H9 (cell line): ENCODE results near the gene ARHGAP11A. TPM values are rescaled to one million over a fixed set of nuclear protein-coding genes. Genes with fewer than 3 reads are reported as not detected.
"Not testable (repeated sequence)": the region's sequence is repeated elsewhere in the genome, so short reads cannot be mapped to it uniquely, and the experiment has no call there.

ENCODE experiments used
- DNase-seq: peaks from one replicate; pipeline ENCODE4 v3.0.0-alpha.2; 2017
- H2AFZ ChIP-seq: one replicate; pipeline ENCODE4 v1.6.1; 2013; ENCODE audit warnings: mild to moderate bottlenecking, low read length, control low read depth, moderate library complexity
- H2AK5ac ChIP-seq: 2 replicates; pipeline ENCODE4 v1.6.1; 2013; ENCODE audit warnings: low read length, control low read depth, mixed read lengths; ENCODE audit not compliant: insufficient read length
- H2BK120ac ChIP-seq: one replicate; pipeline ENCODE4 v1.6.1; 2013; ENCODE audit warnings: low read depth, mild to moderate bottlenecking, low read length, control low read depth, inconsistent platforms; ENCODE audit not compliant: poor library complexity, severe bottlenecking
- H2BK12ac ChIP-seq: 2 replicates; pipeline ENCODE4 v1.6.1; 2013; ENCODE audit warnings: low read length, control low read depth, mixed read lengths, low read depth; ENCODE audit not compliant: insufficient read length
- H2BK15ac ChIP-seq: 2 replicates; pipeline ENCODE4 v1.6.1; 2013; ENCODE audit warnings: low read depth, low read length, control low read depth
- H2BK20ac ChIP-seq: one replicate; pipeline ENCODE4 v1.6.1; 2013; ENCODE audit warnings: low read depth, mild to moderate bottlenecking, low read length, control low read depth, inconsistent platforms; ENCODE audit not compliant: poor library complexity, severe bottlenecking
- H2BK5ac ChIP-seq: 2 replicates; pipeline ENCODE4 v1.6.1; 2013; ENCODE audit warnings: low read length, control low read depth, mixed read lengths; ENCODE audit not compliant: insufficient read length
- H3K14ac ChIP-seq: 2 replicates; pipeline ENCODE4 v1.6.1; 2013; ENCODE audit warnings: low read length, control low read depth; ENCODE audit not compliant: insufficient read depth
- H3K18ac ChIP-seq: 2 replicates; pipeline ENCODE4 v1.6.1; 2013; ENCODE audit warnings: low read depth, mild to moderate bottlenecking, mixed read lengths, low read length, control low read depth; ENCODE audit not compliant: insufficient read length
- H3K23ac ChIP-seq: 2 replicates; pipeline ENCODE4 v1.6.1; 2013; ENCODE audit warnings: low read length, control low read depth, mixed read lengths, low read depth; ENCODE audit not compliant: insufficient read length
- H3K23me2 ChIP-seq: 2 replicates; pipeline ENCODE4 v1.6.1; 2013; ENCODE audit warnings: low read depth, mild to moderate bottlenecking, mixed read lengths, low read length, control low read depth; ENCODE audit not compliant: insufficient read length, poor library complexity, severe bottlenecking
- H3K27ac ChIP-seq: 2 replicates; pipeline ENCODE4 v1.5.1; 2013; ENCODE audit warnings: low read length, control low read depth, mixed read lengths, low read depth; ENCODE audit not compliant: insufficient read length
- H3K27me3 ChIP-seq: 2 replicates; pipeline ENCODE4 v1.6.1; 2013; ENCODE audit warnings: low read length, control low read depth, inconsistent platforms; ENCODE audit not compliant: insufficient read depth
- H3K4ac ChIP-seq: 2 replicates; pipeline ENCODE4 v1.6.1; 2013; ENCODE audit warnings: low read depth, mild to moderate bottlenecking, control low read depth, inconsistent platforms, low read length, moderate library complexity
- H3K4me1 ChIP-seq: 2 replicates; pipeline ENCODE4 v1.6.1; 2013; ENCODE audit warnings: low read length, control low read depth, inconsistent platforms; ENCODE audit not compliant: insufficient read depth
- H3K4me2 ChIP-seq: 2 replicates; pipeline ENCODE4 v1.6.1; 2013; ENCODE audit warnings: low read length, control low read depth, mixed read lengths; ENCODE audit not compliant: insufficient read length, insufficient read depth
- H3K56ac ChIP-seq: 2 replicates; pipeline ENCODE4 v1.6.1; 2013; ENCODE audit warnings: low read depth, mild to moderate bottlenecking, mixed read lengths, low read length, control low read depth; ENCODE audit not compliant: insufficient read length
- H3K79me1 ChIP-seq: 2 replicates; pipeline ENCODE4 v1.6.1; 2013; ENCODE audit warnings: low read depth, mild to moderate bottlenecking, moderate library complexity, low read length, control low read depth, inconsistent platforms; ENCODE audit not compliant: insufficient read depth, poor library complexity, severe bottlenecking
- H3K79me2 ChIP-seq: 2 replicates; pipeline ENCODE4 v1.6.1; 2013; ENCODE audit warnings: low read length, control low read depth, inconsistent platforms; ENCODE audit not compliant: insufficient read depth
- H3K9ac ChIP-seq: 2 replicates; pipeline ENCODE4 v1.6.1; 2013; ENCODE audit warnings: low read length, control low read depth, mixed read lengths; ENCODE audit not compliant: insufficient read length; ENCODE audit errors: extremely low read depth
- H3K9me3 ChIP-seq: one replicate; pipeline ENCODE4 v1.6.1; 2013; ENCODE audit warnings: low read depth, low read length, inconsistent platforms; ENCODE audit not compliant: control insufficient read depth
- H3T11ph ChIP-seq: one replicate; pipeline ENCODE4 v1.6.1; 2013; ENCODE audit warnings: mild to moderate bottlenecking, low read length, control low read depth, inconsistent platforms
- H4K20me1 ChIP-seq: one replicate; pipeline ENCODE4 v1.6.1; 2013; ENCODE audit not compliant: control insufficient read depth, insufficient read length, insufficient read depth
- H4K5ac ChIP-seq: 2 replicates; pipeline ENCODE4 v1.6.1; 2013; ENCODE audit warnings: low read depth, mild to moderate bottlenecking, mixed read lengths, low read length, control low read depth; ENCODE audit not compliant: insufficient read length
- H4K8ac ChIP-seq: replicated peaks from 2 replicates; pipeline ENCODE4 v1.6.1; 2013; ENCODE audit warnings: low read length, control low read depth, mixed read lengths, low read depth; ENCODE audit not compliant: insufficient read length
- H4K91ac ChIP-seq: 2 replicates; pipeline ENCODE4 v1.6.1; 2013; ENCODE audit warnings: low read depth, mild to moderate bottlenecking, moderate library complexity, mixed read lengths, low read length, control low read depth; ENCODE audit not compliant: insufficient read length
- H3K27ac Mint-ChIP-seq, 3 experiments: 2 replicates in 2 of 3; 3 replicates in 1 of 3; pipeline ENCODE4 v1.8.0; 2020 to 2021; ENCODE audit warnings: mixed read lengths in 3 of 3, mild to moderate bottlenecking in 1 of 3, moderate library complexity in 1 of 3
- H3K27me3 Mint-ChIP-seq: 2 replicates; pipeline ENCODE4 v1.8.0; 2021; ENCODE audit warnings: low read depth, mild to moderate bottlenecking, moderate library complexity, mixed read lengths
- H3K36me3 Mint-ChIP-seq, 3 experiments: 2 replicates in 2 of 3; 3 replicates in 1 of 3; pipeline ENCODE4 v1.8.0; 2020 to 2021; ENCODE audit warnings: low read depth in 3 of 3, mixed read lengths in 3 of 3; ENCODE audit not compliant: insufficient read depth in 1 of 3
- H3K4me1 Mint-ChIP-seq, 2 experiments: 2 replicates each; pipeline ENCODE4 v1.8.0; 2020; ENCODE audit warnings: mixed read lengths in 2 of 2
- H3K4me3 Mint-ChIP-seq, 2 experiments: 2 replicates in 1 of 2; 3 replicates in 1 of 2; pipeline ENCODE4 v1.8.0; 2020 to 2021; ENCODE audit warnings: mild to moderate bottlenecking in 2 of 2, mixed read lengths in 2 of 2, moderate library complexity in 1 of 2
- H3K9me3 Mint-ChIP-seq, 2 experiments: 2 replicates in 1 of 2; 3 replicates in 1 of 2; pipeline ENCODE4 v1.8.0; 2020; ENCODE audit warnings: mild to moderate bottlenecking in 2 of 2, mixed read lengths in 2 of 2, moderate library complexity in 1 of 2
- WGBS: extraction: QIAGEN DNeasy Blood & Tissue Kit; methylation state at CpG from one replicate; pipeline ENCODE4 v1.1.7; 2013; ENCODE audit warnings: missing lambda C conversion rate, low lambda C conversion rate, mixed read lengths; ENCODE audit not compliant: insufficient read length; ENCODE audit errors: extremely low coverage; 5-methylcytosine and 5-hydroxymethylcytosine counted together
- total RNA-seq: library from RNA; stranded (reverse); gene quantifications from 2 replicates; pipeline ENCODE4 v1.2.1, GENCODE V29; 2021

ARHGAP11A gene
- total RNA-seq, 1 experiment from 2014 or later = 94.4 TPM

GRCh38 chr15:32578482-32578881 lies 36.8 kb upstream of the ARHGAP11A start:
- H3T11ph ChIP-seq, DNase-seq, H2BK12ac ChIP-seq, H4K8ac ChIP-seq, H3K27me3 Mint-ChIP-seq, H3K79me2 ChIP-seq, H4K20me1 ChIP-seq, H3K36me3 Mint-ChIP-seq, H3K14ac ChIP-seq, H3K4ac ChIP-seq, H2BK5ac ChIP-seq, H4K5ac ChIP-seq, H3K27me3 ChIP-seq, H4K91ac ChIP-seq, H2BK20ac ChIP-seq, H3K9me3 Mint-ChIP-seq, H3K79me1 ChIP-seq, H3K9ac ChIP-seq, H3K9me3 ChIP-seq, H3K23me2 ChIP-seq, H3K4me1 ChIP-seq, H3K27ac ChIP-seq, H2AK5ac ChIP-seq, H3K56ac ChIP-seq, H3K4me1 Mint-ChIP-seq, H3K4me2 ChIP-seq, H2AFZ ChIP-seq, H3K23ac ChIP-seq, H3K18ac ChIP-seq, H2BK120ac ChIP-seq, H2BK15ac ChIP-seq: not testable (repeated sequence)
- peak overlapping the region in 1 of 2 experiments; percentile 65; a peak in 3 of 5 replicates for H3K4me3 Mint-ChIP-seq
- H3K27ac Mint-ChIP-seq = peak overlapping the region in 2 of 3 experiments; percentile 5 to 63; a peak in 1 of 7 replicates
- WGBS = no CpG with 5 or more reads among the region's 4 CpGs

- not testable (repeated sequence) for H4K91ac ChIP-seq, H3K36me3 Mint-ChIP-seq, H3K56ac ChIP-seq, H3K27ac Mint-ChIP-seq, H3K23me2 ChIP-seq, H3K4me1 Mint-ChIP-seq, H2AFZ ChIP-seq, H2BK15ac ChIP-seq, H3K23ac ChIP-seq, H3K14ac ChIP-seq, H3K4me2 ChIP-seq, H2BK120ac ChIP-seq, H4K8ac ChIP-seq, H4K20me1 ChIP-seq, H2BK12ac ChIP-seq, H3K9me3 Mint-ChIP-seq, H3K4me1 ChIP-seq, H4K5ac ChIP-seq, H3K27ac ChIP-seq, H2BK5ac ChIP-seq, DNase-seq, H3K9me3 ChIP-seq, H3K27me3 ChIP-seq, H2BK20ac ChIP-seq, H3K4ac ChIP-seq, H3K27me3 Mint-ChIP-seq, H2AK5ac ChIP-seq, H3K9ac ChIP-seq, H3K79me1 ChIP-seq, H3K4me3 Mint-ChIP-seq, H3K18ac ChIP-seq, H3T11ph ChIP-seq, H3K79me2 ChIP-seq
- no CpG with 5 or more reads among the region's 4 CpGs for WGBS
Observed at GRCh38 chr15:32585844-32586243, 29.5 kb upstream of the ARHGAP11A start.
